Subcutaneous adipose tissue (tissue), 4 donors: Measurements from ENCODE around the gene RNF4. TPM values are rescaled to one million over a fixed set of nuclear protein-coding genes. Genes with fewer than 3 reads are reported as not detected.

Source experiments
- total RNA-seq, 4 donors: library from RNA; depleted of rRNA; stranded (reverse); fragments of >200 nt; gene quantifications; one replicate each; pipeline ENCODE4 v1.1.0, GENCODE V29; 2016
- TF ChIP-seq, protein P1 (sequence below): fragments of 450-650 bp; IDR thresholded peaks from one replicate; pipeline ENCODE4 v1.5.1; 2016; ENCODE audit warnings: low read depth, mild to moderate bottlenecking, control low read depth, antibody characterized with exemption, moderate library complexity

The RNF4 gene
- total RNA-seq, 4 donors from 2014 or later = 33.6 to 48.4 (median 38.3) TPM

DNA sequence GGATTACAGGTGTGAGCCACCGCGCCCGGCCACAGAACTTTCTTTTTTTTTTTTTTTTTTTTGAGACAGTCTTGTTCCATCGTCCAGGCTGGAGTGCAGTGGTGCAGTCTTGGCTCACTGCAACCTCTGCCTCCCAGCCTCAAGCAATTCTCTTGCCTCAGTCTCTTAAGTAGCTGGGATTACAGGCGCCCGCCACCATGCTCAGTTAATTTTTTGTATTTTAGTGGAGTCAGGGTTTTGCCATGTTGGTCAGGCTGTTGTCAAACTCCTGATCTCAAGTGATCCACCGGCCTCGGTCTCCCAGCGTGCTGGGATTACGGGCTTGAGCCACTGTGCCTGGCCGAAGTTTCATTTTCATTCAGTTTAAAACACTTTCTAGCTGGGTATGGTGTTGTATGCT is 83.9 kb downstream of the RNF4 start:
- TF ChIP-seq, protein P1, sequence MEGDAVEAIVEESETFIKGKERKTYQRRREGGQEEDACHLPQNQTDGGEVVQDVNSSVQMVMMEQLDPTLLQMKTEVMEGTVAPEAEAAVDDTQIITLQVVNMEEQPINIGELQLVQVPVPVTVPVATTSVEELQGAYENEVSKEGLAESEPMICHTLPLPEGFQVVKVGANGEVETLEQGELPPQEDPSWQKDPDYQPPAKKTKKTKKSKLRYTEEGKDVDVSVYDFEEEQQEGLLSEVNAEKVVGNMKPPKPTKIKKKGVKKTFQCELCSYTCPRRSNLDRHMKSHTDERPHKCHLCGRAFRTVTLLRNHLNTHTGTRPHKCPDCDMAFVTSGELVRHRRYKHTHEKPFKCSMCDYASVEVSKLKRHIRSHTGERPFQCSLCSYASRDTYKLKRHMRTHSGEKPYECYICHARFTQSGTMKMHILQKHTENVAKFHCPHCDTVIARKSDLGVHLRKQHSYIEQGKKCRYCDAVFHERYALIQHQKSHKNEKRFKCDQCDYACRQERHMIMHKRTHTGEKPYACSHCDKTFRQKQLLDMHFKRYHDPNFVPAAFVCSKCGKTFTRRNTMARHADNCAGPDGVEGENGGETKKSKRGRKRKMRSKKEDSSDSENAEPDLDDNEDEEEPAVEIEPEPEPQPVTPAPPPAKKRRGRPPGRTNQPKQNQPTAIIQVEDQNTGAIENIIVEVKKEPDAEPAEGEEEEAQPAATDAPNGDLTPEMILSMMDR = no peak

DNA sequence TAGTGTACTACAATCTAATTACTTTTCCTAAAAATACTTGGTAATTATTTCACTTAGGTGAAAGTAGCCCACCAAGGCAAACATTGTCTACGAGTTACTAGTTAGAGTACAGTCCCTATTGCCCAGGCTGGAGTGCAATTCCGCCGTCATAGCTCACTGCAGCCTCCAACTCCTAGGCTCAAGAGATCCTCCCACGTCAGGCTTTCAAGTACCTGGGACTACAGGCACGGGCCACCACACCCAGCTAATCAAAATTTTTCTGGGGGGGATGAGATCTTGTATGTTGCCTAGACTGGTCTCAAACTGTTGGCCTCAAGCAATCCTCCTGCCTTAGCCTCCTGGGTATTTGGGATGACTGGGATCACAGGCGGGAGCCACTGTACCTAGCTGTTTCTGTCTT is 89.4 kb downstream of the RNF4 start:
- TF ChIP-seq, protein P1 = no peak

DNA sequence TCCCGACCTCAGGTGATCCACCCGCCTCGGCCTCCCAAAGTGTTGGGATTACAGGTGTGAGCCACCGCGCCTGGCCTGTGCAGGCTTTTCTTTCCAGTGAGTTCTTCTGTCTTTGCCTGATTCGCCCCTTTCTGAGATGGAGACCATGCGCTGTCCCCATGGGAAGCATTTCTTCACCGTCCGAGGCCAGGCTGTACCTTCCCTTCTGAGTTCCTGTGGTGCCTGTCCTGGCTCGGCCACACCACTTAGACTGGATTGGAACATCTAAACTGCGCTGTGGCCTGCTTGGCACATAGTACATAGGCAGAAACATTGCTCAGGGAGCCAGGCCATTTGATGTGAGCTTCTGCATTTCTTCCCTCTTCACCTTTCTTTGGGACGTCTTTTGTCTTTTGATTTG is 91.3 kb downstream of the RNF4 start:
- TF ChIP-seq, protein P1 = no peak

Other genes with a start within 250 kb of the RNF4 start
- gene HAUS3, start 227.0 kb upstream of the RNF4 start, total RNA-seq = 10 to 100 TPM; 16.3 to 22.0 (median 17.3) TPM
- 10 to 100 TPM in 2 of 4 donors, 1 to 10 TPM in 2; 2.6 to 10.6 (median 6.8) TPM for gene POLN, start 227.0 kb upstream of the RNF4 start, total RNA-seq
- gene MXD4, start 207.0 kb upstream of the RNF4 start, total RNA-seq = 100 to 1,000 TPM in 1 of 4 donors, 10 to 100 TPM in 3; 31.1 to 125 (median 48.1) TPM
- gene ZFYVE28, start 50.5 kb upstream of the RNF4 start, total RNA-seq = 10 to 100 TPM in 2 of 4 donors, 1 to 10 TPM in 2; 8.5 to 15.0 (median 11.7) TPM
- not detected for gene CFAP99, start 50.2 kb upstream of the RNF4 start, total RNA-seq
- 10 to 100 TPM; 16.5 to 39.2 (median 24.0) TPM for gene FAM193A, start 67.5 kb downstream of the RNF4 start, total RNA-seq